ENCODE results near the gene ABCB1. TPM values are rescaled to one million over a fixed set of nuclear protein-coding genes. Genes with fewer than 3 reads are reported as not detected.

Gene ABCB1
- 0.88 and 1.2 TPM in 2 replicates for total RNA-seq (2021; fragmentation: NEBNext Ultra II Directional; extraction: Animal tissue kit (Norgen Biotek cat#: 25700))
- 0.30 and 0.51 TPM in 2 replicates for polyA plus RNA-seq (2011; rRNA removed)
- polyA plus RNA-seq (2011; cell fraction: cytosol; rRNA removed), result 0.54 TPM
- 1.4 TPM for polyA plus RNA-seq (2011; cell fraction: nucleus; rRNA removed)
- polyA plus RNA-seq (2012, experiment 1 of 2), result 0.59 to 1.2 TPM (median 0.97 TPM) in 4 replicates
- polyA plus RNA-seq (2012, experiment 2 of 2), result 0.16 TPM
- 0.85 TPM for polyA plus RNA-seq (2013, experiment 1 of 2)
- 1.1 TPM for polyA plus RNA-seq (2013, experiment 2 of 2)
- polyA minus RNA-seq (2011; rRNA and poly(A)+ RNA removed), result 2.7 and 3.5 TPM in 2 replicates
- not detected for polyA minus RNA-seq (2011; cell fraction: cytosol; rRNA and poly(A)+ RNA removed)
- polyA minus RNA-seq (2011; cell fraction: nucleus; rRNA and poly(A)+ RNA removed), result 3.4 TPM
- long read RNA-seq, experiment 1, result 0 reads
- long read RNA-seq, experiment 2, result 0 reads

GRCh38 chr7:87600130-87601124, at the start of gene ABCB1:
ABCB1 (minus strand) TSS chr7:87600884; CDS start chr7:87600184, 700 bp downstream.
- Histone ChIP-seq H3K79me2 (ENCODE audit: control insufficient read depth in 1 of 2, insufficient read depth in 2 of 2, low read length in 2 of 2) (no peaks in the 10 kb centered on the region), H3K9me3 (ENCODE audit: insufficient read depth in 2 of 2, low read depth in 1 of 2, low read length in 1 of 2) (no peaks in the 10 kb centered on the region), H2BK15ac (ENCODE audit: low read length) (no peak within 1 kb of the TSS), H4K20me1 (replicated peaks in 1 of 2; ENCODE audit: control insufficient read depth in 1 of 2, insufficient read depth in 2 of 2, low read length in 2 of 2) (peaks cover 0 to 2% of the 10 kb centered on the region in 2 experiments), H3K36me3 (ENCODE audit: control insufficient read depth in 2 of 4, insufficient read depth in 4 of 4, low read length in 3 of 4) (no peaks in the 10 kb centered on the region), H3K14ac (ENCODE audit: insufficient read length) (no peak within 1 kb of the TSS), H3K56ac (replicated peaks; ENCODE audit: insufficient read length, low read depth, low read length) (no peak within 1 kb of the TSS), H3K9ac (replicated peaks in 1 of 4; ENCODE audit: extremely low read depth in 1 of 4, low read depth in 3 of 4, low read length in 3 of 4) (no peak within 1 kb of the TSS), H3K79me1 (ENCODE audit: low read depth, low read length) (no peaks in the 10 kb centered on the region), H3K18ac (ENCODE audit: extremely low read depth, low read length) (no peak within 1 kb of the TSS), H2BK120ac (replicated peaks; ENCODE audit: low read depth, low read length) (no peak within 1 kb of the TSS), H4K8ac (ENCODE audit: extremely low read depth, insufficient read depth, low read length) (peak within 1 kb of the TSS; percentile 89), H3K4ac (replicated peaks; ENCODE audit: insufficient read length, low read depth, low read length) (no peak within 1 kb of the TSS), H4K5ac (ENCODE audit: insufficient read length, low read depth, low read length) (no peak within 1 kb of the TSS), H3K27me3 (replicated peaks in 1 of 4; ENCODE audit: control insufficient read depth in 3 of 4, extremely low read depth in 1 of 4, insufficient read depth in 3 of 4, low read length in 3 of 4) (peaks cover 5 to 21% (median 16%) of the 10 kb centered on the region in 4 experiments), H3K4me1 (replicated peaks in 1 of 4; ENCODE audit: control insufficient read depth in 3 of 4, insufficient read depth in 4 of 4, low read length in 3 of 4) (peaks cover 0 to 4% (median 2%) of the 10 kb centered on the region in 4 experiments; a peak in 4 of 7 replicates), H2AFZ (ENCODE audit: low read length) (peak within 1 kb of the TSS; percentile 96), H4K91ac (replicated peaks; ENCODE audit: insufficient read length, low read length) (no peak within 1 kb of the TSS), H2BK12ac (ENCODE audit: low read depth, low read length) (no peak within 1 kb of the TSS), H2AK5ac (ENCODE audit: low read depth, low read length) (no peak within 1 kb of the TSS), H2BK20ac (ENCODE audit: low read length) (no peak within 1 kb of the TSS), H3K27ac (ENCODE audit: low read depth, low read length) (no peak within 1 kb of the TSS), H3K4me3 (ENCODE audit: extremely low read depth in 1 of 4, insufficient read depth in 2 of 4, low read depth in 3 of 4, low read length in 4 of 4) (peak within 1 kb of the TSS; percentile 33 to 63 (median 45)), H2BK5ac (ENCODE audit: low read depth, low read length) (no peak within 1 kb of the TSS), H3K23me2 (ENCODE audit: low read depth, low read length) (peaks cover 6% of the 10 kb centered on the region), H3K4me2 (ENCODE audit: insufficient read depth in 1 of 2, low read depth in 2 of 2, low read length in 2 of 2) (peak within 1 kb of the TSS; percentile 84 to 97), H3K23ac (ENCODE audit: insufficient read length) (no peak within 1 kb of the TSS)
- peak; percentile 70 for FAIRE-seq
- CTCF ChIA-PET (ENCODE audit: partially characterized antibody), result interaction anchor here (0.6 to 1.9 kb wide), 15 partner anchors 11 to 288 kb away, joined by 3 to 7 read pairs (median 3); no protein-coding TSS in a partner anchor
- peak; percentile 38 to 74 for DNase-seq (ENCODE audit: low read depth in 1 of 2, low spot score in 2 of 2)
- POLR2A ChIA-PET (ENCODE audit: partially characterized antibody), result no interaction called here
- 8% methylated on average over 61 of the region's 61 CpGs; no CpG with 5 or more reads in 1 of the 2 experiments for WGBS, 2 experiments (ENCODE audit: extremely low coverage in 1 of 2, insufficient coverage in 1 of 2, insufficient read length in 1 of 2, insufficient replicate concordance in 2 of 2, low coverage in 1 of 2, low lambda C conversion rate in 2 of 2, missing lambda C conversion rate in 1 of 2)
- TF ChIP-seq KDM5A (IDR thresholded peaks at IDR 0.05; ENCODE audit: low read length), result no peak
- no peak for TF ChIP-seq POLR2A (IDR thresholded peaks at IDR 0.05; ENCODE audit: control extremely low read depth in 1 of 2, low read depth in 2 of 2, low read length in 2 of 2)
- TF ChIP-seq POLR2AphosphoS5 (IDR thresholded peaks at IDR 0.05; ENCODE audit: low read depth, low read length), result no peak
- no peak for TF ChIP-seq EGR1 (IDR thresholded peaks at IDR 0.05; ENCODE audit: borderline replicate concordance, low read depth, low read length)
- TF ChIP-seq E2F6 (IDR thresholded peaks at IDR 0.05), result peak; percentile 68
- no peak for TF ChIP-seq GABPA (IDR thresholded peaks at IDR 0.05; ENCODE audit: borderline replicate concordance, insufficient read depth, low read length)
- TF ChIP-seq MAFK (IDR thresholded peaks at IDR 0.05; ENCODE audit: low read depth, low read length), result no peak
- TF ChIP-seq SP2 (IDR thresholded peaks at IDR 0.05; ENCODE audit: low read length), result no peak
- no peak for TF ChIP-seq YY1 (IDR thresholded peaks at IDR 0.05; ENCODE audit: low read depth, low read length)
